Myocyte (in vitro differentiated cells): ENCODE data around the gene FFAR3. TPM values are rescaled to one million over a fixed set of nuclear protein-coding genes. Genes with fewer than 3 reads are reported as not detected.
"Not testable (repeated sequence)": the region's sequence is repeated elsewhere in the genome, so short reads cannot be mapped to it uniquely, and the experiment has no call there.

Source experiments
- DNase-seq: peaks from one replicate; pipeline ENCODE4 v3.0.0-alpha.2; 2012; ENCODE audit warnings: low read depth
- total RNA-seq: library from RNA; depleted of rRNA; stranded (reverse); fragments of >200 nt; gene quantifications from 2 replicates; pipeline ENCODE4 v1.2.3, GENCODE V29; 2014

The FFAR3 gene
- total RNA-seq, 1 donor from 2014 or later = not detected

DNA sequence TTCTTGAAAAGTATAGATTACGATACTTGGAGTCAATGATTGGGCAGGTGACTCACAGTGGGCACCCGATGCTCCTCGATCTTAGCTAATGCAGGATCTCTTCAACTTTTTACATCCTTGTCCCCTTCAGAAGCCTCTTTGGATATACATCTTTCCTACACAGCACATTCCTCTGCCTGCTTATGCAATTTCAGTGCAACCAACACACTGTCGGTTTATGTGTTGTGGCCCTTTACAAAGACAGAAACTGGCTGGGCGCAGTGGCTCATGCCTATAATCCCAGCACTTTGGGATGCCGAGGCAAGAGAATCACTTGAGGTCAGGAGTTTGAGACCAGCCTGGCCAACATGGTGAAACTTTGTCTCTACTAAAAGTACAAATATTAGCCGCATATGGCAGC lies 15.2 kb downstream of the FFAR3 start:
- DNase-seq = no peak

- DNase-seq = not testable (repeated sequence)
Measured at GRCh38 chr19:35374031-35374430, 15.8 kb downstream of the FFAR3 start.

DNA sequence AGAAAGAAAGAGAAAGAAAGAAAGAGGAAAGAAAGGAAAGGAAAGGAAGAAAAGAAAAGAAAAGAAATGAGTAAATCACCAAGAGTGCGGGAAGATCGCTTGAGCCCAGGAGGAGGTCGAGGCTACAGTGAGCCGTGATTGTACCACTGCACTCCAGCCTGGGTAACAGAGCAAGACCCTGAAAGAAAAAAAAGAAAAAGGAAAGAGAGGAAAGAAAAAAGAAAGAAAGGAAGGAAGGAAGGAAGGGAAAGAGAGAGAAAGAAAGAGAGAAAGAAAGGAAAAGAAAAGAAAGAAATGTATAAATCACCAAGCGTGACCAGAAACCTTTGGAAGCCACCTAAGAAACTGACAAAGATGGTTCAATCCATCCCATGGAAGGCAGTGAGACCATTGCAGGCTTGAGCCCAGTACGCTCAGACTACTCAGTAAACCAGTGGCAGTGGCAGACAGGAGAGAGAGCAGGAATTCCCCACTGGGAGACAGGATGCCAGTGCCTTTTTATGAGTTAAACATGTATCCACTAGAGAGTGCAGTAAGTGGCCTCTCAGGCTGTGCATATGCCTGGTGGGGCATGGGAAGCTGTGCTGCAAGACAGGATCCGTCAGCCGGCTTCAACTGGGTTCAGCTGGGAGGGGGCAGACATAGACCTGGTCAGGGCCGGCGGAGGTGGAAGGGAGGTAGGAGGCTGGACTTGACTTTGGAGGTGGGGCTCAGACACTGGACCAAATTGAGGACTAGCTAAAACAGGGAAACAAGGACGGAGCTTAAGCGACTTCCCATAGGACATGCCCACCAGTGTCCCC lies 17.4 kb downstream of the FFAR3 start:
- DNase-seq = no peak

- no peak for DNase-seq
Measured at GRCh38 chr19:35377656-35378055, 19.4 kb downstream of the FFAR3 start.

GRCh38 chr19:35378356-35378755 lies 20.1 kb downstream of the FFAR3 start:
- no peak for DNase-seq

- DNase-seq = not testable (repeated sequence)
Measured at GRCh38 chr19:35379545-35379944, 21.3 kb downstream of the FFAR3 start.

DNA sequence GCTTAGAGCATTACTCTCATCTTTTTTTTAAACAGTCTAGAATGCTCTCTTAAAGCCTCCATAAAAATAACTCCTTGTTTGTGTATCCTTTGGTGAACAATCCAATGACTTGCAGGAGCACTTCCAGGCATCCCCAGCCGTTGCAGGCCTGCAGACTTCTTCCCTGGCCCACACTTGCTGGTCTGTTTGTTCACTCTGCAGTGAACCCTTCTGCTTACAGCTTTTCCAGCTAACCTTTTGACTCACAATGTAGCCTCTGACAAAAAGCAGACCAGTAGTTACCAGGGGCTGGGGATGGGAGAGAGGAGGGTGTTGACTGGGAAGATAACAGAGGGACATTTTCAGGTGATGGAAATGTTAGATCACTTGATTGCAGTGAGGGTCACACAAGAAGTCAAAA lies 21.7 kb downstream of the FFAR3 start:
- no peak for DNase-seq

DNA sequence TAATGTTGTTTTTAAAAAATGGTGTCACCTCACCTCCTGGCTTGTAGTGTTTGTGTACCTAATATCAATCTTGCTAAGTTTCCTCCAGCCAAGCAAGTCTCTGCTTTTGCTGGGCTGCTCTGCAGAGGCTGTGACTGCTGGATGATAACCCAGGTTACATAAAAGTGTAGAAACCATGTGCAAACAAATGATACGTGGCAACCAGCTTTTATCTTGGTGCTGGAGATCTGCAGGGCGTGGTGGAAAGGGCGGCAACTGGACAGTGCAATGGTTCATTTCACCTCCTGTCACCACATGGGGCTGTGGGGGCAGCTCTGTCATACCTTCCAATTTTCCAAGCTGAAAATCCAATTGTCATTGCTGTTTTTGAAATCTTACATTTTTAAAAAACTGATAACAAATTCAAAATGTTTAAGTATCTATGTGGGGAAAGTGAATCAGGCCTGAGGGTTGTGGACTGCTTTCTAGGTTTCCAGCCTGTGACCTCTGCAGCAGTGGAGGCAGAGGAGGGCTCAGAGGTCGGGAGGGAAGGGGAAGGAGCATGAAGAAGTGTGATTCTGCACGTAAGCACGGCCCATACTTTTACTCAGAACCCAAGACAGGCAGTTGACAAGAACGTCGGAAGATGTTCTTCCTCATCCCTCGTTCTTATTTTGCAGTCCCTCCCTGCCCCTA lies 22.3 kb downstream of the FFAR3 start:
- no peak for DNase-seq

DNA sequence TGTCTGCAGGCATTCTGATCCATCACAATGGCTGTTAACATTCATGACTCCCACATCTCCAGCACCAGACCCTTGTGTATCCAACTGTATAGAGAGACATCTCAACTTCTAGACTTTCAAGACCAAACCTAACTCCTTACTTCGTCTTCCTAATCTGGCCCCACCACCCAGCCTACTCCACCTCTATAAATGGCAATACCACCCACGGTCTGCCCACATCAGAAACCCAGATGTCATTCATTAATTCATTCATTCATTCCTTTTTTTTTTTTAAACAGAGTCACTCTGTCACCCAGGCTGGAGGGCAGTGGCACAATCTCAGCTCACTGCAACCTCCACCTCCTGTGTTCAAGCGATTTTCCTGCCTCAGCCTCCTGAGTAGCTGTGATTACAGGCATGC lies 23.1 kb downstream of the FFAR3 start:
- DNase-seq = no peak

GRCh38 chr19:35381926-35382325 lies 23.7 kb downstream of the FFAR3 start:
- DNase-seq = no peak

DNA sequence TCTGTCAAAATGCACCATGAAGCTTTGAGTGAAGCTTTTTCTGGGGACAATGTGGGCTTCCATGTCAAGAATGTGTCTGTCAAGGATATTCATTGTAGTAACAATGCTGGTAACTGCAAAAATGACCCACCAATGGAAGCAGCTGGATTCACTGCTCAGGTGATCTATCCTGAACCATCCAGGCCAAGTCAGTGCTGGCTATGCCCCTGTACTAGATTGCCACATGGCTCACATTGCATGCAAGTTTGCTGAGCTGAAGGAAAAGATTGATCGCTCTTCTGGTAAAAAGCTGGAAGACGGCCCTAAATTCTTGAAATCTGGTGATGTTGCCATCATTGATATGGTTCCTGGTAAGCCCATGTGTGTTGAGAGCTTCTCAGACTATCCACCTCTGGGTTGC lies 25.3 kb downstream of the FFAR3 start:
- DNase-seq = no peak

- DNase-seq = no peak
Measured at GRCh38 chr19:35388277-35389054, 30.2 kb downstream of the FFAR3 start.

DNA sequence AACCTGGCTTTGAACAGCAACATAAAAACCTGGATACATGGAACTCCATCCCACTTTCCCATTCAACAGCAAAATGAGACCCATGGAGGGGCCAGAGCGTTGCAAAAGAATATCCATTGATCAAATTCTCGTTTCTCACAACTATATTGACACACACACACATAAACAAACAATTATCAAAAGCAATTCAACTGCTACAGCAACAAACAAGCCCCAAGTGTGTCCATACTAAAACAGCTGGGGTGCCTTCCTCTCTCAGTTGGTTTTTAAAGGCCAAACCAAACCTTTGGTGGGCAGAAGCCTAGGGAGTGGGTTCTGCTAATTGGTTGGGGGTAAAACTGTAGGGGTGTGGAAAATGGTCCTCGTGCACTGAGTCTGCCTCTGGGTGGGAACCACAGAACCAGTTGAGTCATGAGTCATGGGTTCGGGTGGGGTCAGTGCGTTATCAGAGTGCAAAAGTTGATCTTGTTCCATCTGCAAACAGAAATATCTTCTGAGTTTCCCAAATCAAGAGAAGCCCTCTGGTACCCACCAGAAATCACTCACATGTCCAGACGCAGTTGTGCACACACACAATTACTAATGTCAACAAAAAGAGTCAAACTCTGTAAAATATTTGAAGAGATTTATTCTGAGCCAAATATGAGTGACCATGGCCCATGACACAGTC lies 31.1 kb downstream of the FFAR3 start:
- DNase-seq = no peak

DNA sequence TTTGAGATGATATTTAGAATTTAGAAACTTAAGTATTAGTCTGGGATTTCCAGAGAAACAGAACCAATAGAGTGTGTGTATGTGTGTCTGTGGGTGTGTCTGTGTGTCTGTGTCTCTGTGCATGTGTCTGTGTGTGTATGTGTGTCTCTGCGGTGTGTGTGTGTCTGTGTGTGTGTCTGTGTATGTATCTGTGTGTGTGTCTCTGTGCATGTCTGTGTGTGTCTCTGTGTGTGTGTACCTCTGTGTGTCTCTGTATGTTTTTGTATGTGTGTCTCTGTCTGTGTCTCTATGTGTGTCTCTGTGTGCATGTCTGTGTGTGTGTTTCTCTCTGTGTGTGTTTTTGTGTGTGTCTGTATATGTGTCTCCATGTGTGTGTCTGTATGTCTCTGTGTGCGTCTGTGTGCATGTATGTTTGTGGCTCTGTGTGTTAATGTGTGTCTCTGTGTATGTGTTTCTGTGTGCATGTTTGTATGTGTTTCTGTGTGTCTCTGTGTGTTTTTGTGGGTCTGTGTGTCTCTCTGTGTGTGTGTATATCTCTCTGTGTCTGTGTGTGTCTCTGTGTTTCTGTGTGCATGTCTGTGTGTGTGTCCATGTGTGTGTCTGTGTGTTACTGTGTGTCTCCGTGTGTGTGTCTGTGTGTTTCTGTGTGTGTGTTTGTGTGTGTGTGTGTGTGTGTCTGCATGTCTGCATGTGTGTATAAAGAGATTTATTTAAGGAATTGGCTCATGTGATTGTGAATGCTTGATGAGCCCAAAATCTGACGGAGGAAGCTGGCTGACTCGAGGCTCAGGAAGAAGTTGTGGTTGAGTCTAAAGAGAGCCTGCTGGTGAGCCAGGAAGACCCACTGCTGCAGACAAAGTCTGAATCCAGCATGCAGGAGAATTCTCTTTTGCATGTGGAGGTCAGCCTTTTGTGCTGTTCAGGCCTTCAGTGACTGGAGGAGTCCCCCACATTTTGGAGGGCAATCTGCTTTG lies 34.8 kb downstream of the FFAR3 start:
- DNase-seq = no peak

DNA sequence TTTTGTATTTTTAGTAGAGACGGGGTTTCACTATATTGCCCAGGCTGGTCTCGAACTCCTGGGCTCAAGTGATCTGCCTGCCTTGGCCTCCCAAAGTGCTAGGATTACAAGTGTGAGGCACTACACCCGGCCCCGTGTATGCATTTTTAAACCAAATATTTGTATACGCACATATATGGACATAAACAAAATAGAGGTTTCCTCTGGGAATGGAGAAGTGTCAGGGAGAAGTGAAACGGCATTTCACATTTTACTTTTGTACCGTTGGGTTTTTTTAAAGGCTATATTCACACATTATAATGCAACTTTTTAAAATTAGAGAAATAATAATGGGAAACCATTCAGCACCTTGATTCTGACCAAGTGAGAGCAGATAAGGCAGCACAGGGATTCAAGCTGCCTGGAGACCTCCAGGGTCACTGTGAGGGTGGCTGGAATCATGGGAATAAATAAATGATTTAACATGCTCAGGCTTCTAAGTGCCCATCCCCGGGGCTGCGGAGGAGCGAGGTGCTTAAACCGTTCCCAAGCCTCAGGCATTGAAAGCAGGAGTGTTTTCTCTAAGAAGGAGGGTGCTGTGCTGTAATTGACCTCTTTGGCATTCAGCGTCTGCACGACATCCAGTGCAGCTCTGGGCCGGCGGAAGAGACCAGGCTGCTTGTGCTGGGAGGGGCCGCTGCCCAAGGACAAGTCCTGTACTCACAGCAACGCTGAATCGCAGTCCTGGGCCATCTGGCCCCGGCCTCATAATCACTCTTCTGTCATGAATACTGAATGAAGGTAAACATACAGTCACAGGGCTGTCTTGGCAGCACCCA lies 37.3 kb downstream of the FFAR3 start:
- no peak for DNase-seq

GRCh38 chr19:35396240-35396885 lies 38.1 kb downstream of the FFAR3 start:
- no peak for DNase-seq

GRCh38 chr19:35397064-35397463 lies 38.8 kb downstream of the FFAR3 start:
- no peak for DNase-seq

DNA sequence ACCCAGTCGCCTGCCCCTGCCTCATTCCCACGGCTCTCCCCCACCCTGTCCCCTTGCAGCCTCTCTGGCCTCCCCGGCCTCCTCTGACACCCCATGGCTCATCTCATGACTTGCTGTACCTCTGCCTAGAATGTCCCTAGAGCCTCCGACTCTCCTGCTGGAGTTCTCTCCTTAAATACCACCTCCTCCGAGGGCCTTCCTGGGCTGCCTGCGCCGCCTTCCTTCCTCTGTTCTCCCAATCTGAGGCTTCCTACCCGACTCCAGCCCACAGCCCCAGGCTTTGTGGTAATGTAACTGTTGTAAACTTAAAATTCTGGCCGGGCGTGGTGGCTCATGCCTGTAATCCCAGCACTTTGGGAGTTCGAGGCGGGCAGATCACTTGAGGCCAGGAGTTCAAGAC lies 40.3 kb downstream of the FFAR3 start:
- DNase-seq = no peak

DNA sequence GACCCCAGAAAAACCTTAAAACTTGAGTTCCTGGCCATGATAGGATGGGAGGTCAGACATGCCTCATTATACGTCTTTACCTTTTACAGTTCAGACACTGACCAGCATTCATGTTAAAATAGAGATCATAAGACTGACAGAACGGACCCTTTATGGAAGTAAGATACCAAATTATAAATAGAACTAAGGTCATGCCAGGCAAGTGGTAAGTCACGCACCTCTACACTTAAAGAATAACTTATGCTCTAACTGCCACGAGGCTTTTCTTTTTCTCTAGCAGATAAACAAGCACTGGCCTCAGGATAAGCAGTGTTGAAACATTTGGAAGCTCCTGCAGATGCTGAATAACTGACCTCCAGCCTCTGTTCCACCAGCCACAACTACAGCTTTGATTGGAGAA lies 41.0 kb downstream of the FFAR3 start:
- DNase-seq = no peak
